Thoracic aorta (tissue), 2 donors: ENCODE measurements around the gene DKKL1. TPM values are rescaled to one million over a fixed set of nuclear protein-coding genes. Genes with fewer than 3 reads are reported as not detected.

Experiments used
- ATAC-seq: fragments of 150-250 bp; one replicate; pipeline ENCODE4 v1.8.0; 2017; ENCODE audit warnings: low read depth; ENCODE audit not compliant: insufficient number of reproducible peaks, low FRiP score
- DNase-seq: peaks from one replicate; pipeline ENCODE4 v3.0.0-alpha.2; 2020; ENCODE audit warnings: low spot score
- H3K27ac ChIP-seq, 2 donors: fragments of 200-600 bp; sonication (generic); 1 replicate in 1 of 2; 2 replicates in 1 of 2; pipeline ENCODE4 v1.5.1; 2016; ENCODE audit warnings: mild to moderate bottlenecking in 2 of 2, moderate library complexity in 2 of 2
- H3K27me3 ChIP-seq: fragments of 200-600 bp; sonication (generic); replicated peaks from 2 replicates; pipeline ENCODE4 v1.6.0; 2016; ENCODE audit warnings: mild to moderate bottlenecking; ENCODE audit not compliant: insufficient read depth
- H3K36me3 ChIP-seq: fragments of 200-600 bp; sonication (generic); one replicate; pipeline ENCODE4 v1.5.1; 2016
- H3K4me1 ChIP-seq, 2 donors: fragments of 200-600 bp; sonication (generic); 1 replicate in 1 of 2; 2 replicates in 1 of 2; pipeline versions ENCODE4 v1.5.1 to v1.6.0; 2016; ENCODE audit warnings: low read depth in 2 of 2, mild to moderate bottlenecking in 1 of 2; ENCODE audit not compliant: control insufficient read depth in 1 of 2
- H3K4me3 ChIP-seq: fragments of 200-600 bp; sonication (generic); 2 replicates; pipeline ENCODE4 v1.5.1; 2016; ENCODE audit warnings: mild to moderate bottlenecking
- H3K9me3 ChIP-seq: fragments of 200-600 bp; sonication (generic); 2 replicates; pipeline ENCODE4 v1.5.1; 2016
- total RNA-seq, 2 donors: library from RNA; depleted of rRNA; stranded (reverse); fragments of >200 nt; gene quantifications; one replicate each; pipeline versions ENCODE4 v1.1.0 to v1.2.3, GENCODE V29; 2016
- TF ChIP-seq, protein P1 (sequence below): fragments of 200-600 bp; sonication (generic); IDR thresholded peaks from one replicate; pipeline ENCODE4 v1.5.1; 2019; ENCODE audit warnings: antibody characterized with exemption

Gene DKKL1
- total RNA-seq, 2 donors from 2014 or later: 0.95 TPM; not detected in 1

DNA sequence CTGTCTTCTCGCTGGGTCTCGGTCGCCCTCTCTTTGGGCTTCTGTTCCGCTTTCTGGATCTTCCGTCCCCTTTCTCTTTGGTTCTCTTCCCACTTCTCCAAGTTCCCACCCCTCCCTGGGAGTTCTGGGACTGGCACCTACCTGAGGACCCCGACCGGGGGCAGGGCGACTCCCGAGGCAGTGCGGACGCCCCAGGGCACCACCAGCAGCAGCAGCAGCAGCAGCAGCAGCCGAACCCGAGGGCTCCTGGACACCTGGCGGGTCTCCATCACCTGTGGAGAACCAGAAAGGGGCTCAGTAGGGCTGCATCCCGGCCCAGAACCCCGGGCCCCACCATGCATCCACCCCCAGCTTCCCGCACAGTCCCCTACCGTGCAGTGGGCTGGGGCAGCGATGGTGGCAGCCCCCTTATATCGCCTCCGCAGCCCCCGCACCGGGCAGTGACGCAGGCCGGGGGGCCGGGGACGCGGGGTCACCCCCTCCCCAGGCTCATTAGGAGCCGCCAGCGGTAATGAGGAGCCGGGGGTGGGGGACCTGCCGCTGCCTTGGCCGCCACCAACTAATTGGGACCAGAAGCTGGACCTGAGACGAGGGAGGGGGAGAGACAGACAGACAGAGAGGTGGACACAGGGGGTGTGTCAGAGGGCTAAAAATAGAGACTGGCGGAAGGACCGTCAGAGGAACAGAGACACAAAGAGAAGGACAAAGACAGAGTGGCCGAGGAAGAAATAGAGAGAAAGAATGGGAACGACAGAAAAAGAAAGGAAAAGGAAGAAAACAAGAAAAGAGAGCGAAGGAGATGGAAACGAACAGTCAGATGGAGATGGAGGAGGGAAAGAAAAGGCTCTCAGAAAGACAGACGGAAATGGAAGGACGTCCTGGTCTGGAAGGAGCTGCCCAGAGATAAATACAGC, 59.7 kb downstream of the DKKL1 start, which contains the start of gene PTH2:
PTH2 (minus strand) TSS at position 371 of the 914 bp plus-strand sequence; CDS start at position 269, 102 bp downstream.
- Histone ChIP-seq H3K27ac (no peak within 1 kb of the TSS), H3K4me3 (peak within 1 kb of the TSS; percentile 45), H3K36me3 (no peaks in the 10 kb centered on the region), H3K4me1 (peaks cover 12 to 35% of the 10 kb centered on the region in 2 donors), H3K9me3 (no peaks in the 10 kb centered on the region), H3K27me3 (peaks cover 59% of the 10 kb centered on the region)
- TF ChIP-seq, protein P1, sequence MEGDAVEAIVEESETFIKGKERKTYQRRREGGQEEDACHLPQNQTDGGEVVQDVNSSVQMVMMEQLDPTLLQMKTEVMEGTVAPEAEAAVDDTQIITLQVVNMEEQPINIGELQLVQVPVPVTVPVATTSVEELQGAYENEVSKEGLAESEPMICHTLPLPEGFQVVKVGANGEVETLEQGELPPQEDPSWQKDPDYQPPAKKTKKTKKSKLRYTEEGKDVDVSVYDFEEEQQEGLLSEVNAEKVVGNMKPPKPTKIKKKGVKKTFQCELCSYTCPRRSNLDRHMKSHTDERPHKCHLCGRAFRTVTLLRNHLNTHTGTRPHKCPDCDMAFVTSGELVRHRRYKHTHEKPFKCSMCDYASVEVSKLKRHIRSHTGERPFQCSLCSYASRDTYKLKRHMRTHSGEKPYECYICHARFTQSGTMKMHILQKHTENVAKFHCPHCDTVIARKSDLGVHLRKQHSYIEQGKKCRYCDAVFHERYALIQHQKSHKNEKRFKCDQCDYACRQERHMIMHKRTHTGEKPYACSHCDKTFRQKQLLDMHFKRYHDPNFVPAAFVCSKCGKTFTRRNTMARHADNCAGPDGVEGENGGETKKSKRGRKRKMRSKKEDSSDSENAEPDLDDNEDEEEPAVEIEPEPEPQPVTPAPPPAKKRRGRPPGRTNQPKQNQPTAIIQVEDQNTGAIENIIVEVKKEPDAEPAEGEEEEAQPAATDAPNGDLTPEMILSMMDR: no peak
- ATAC-seq (no peak), DNase-seq (no peak)

DNA sequence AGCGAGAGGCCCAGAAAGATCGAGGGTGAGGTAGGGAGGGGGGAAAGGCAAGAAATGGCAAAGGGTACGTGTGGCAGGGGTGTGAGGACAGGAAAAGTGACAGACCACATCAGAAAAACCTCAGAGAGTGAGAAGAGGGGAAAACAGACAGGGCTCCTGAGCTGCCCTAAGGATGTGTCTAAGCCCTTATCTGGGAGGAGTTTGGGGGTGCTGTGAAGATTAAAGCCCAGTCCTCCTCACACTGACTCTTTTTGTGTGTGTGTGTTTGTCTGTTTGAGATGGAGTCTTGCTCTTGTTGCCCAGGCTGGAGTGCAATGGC, 60.3 kb downstream of the DKKL1 start:
- TF ChIP-seq, protein P1: no peak
- Histone ChIP-seq H3K4me1 (peaks cover 12 to 36% of the 10 kb centered on the region in 2 donors), H3K27me3 (peaks cover 65% of the 10 kb centered on the region), H3K36me3 (no peaks in the 10 kb centered on the region), H3K9me3 (no peaks in the 10 kb centered on the region), H3K27ac (no peak overlapping the region), H3K4me3 (no peak overlapping the region)
- DNase-seq: no peak
- ATAC-seq: no peak

Other genes with a start within 250 kb of the DKKL1 start
- gene LIN7B, start 249.5 kb upstream of the DKKL1 start, total RNA-seq: 10 to 100 TPM in 1 of 2 donors, not detected in 1; 19.8 TPM
- not detected for gene C19orf73, start 244.7 kb upstream of the DKKL1 start, total RNA-seq
- gene PPFIA3, start 244.3 kb upstream of the DKKL1 start, total RNA-seq: 1 to 10 TPM; 2.7 to 5.0 TPM
- gene HRC, start 208.5 kb upstream of the DKKL1 start, total RNA-seq: 1 to 10 TPM; 2.2 to 6.5 TPM
- 10 to 100 TPM; 48.3 to 65.9 TPM for gene TRPM4, start 206.1 kb upstream of the DKKL1 start, total RNA-seq
- 1 to 10 TPM; 2.4 to 2.8 TPM for gene SLC6A16, start 38.7 kb upstream of the DKKL1 start, total RNA-seq
- 10 to 100 TPM; 29.8 to 33.0 TPM for gene CD37, start 28.5 kb upstream of the DKKL1 start, total RNA-seq
- gene TEAD2, start 1.5 kb upstream of the DKKL1 start, total RNA-seq: 10 to 100 TPM; 26.4 to 41.3 TPM
- gene KASH5, start 24.4 kb downstream of the DKKL1 start, total RNA-seq: not detected
- not detected for gene PTH2, start 59.6 kb downstream of the DKKL1 start, total RNA-seq
- gene GFY, start 61.5 kb downstream of the DKKL1 start, total RNA-seq: not detected
- gene SLC17A7, start 77.7 kb downstream of the DKKL1 start, total RNA-seq: 1 to 10 TPM in 1 of 2 donors, under 1 TPM in 1; 0.54 to 2.8 TPM
- gene PIH1D1, start 87.9 kb downstream of the DKKL1 start, total RNA-seq: 10 to 100 TPM; 60.2 to 95.4 TPM
- 10 to 100 TPM; 21.8 to 29.8 TPM for gene ALDH16A1, start 89.3 kb downstream of the DKKL1 start, total RNA-seq
- gene FLT3LG, start 110.3 kb downstream of the DKKL1 start, total RNA-seq: 1 to 10 TPM; 4.7 to 5.6 TPM
- gene RPL13A, start 123.7 kb downstream of the DKKL1 start, total RNA-seq: 1,000 to 10,000 TPM in 1 of 2 donors, 100 to 1,000 TPM in 1; 996 to 1,451 TPM
- 1,000 to 10,000 TPM; 1,371 to 2,401 TPM for gene RPS11, start 132.6 kb downstream of the DKKL1 start, total RNA-seq
- gene FCGRT, start 148.8 kb downstream of the DKKL1 start, total RNA-seq: 100 to 1,000 TPM; 172 to 304 TPM
- 100 to 1,000 TPM in 1 of 2 donors, 10 to 100 TPM in 1; 65.3 to 111 TPM for gene RCN3, start 164.1 kb downstream of the DKKL1 start, total RNA-seq
- gene NOSIP, start 216.7 kb downstream of the DKKL1 start, total RNA-seq: 10 to 100 TPM; 30.8 to 46.8 TPM
- not detected for gene PRRG2, start 217.4 kb downstream of the DKKL1 start, total RNA-seq
- 10 to 100 TPM; 12.4 to 24.5 TPM for gene PRR12, start 227.3 kb downstream of the DKKL1 start, total RNA-seq